BLaER1 treated with 17β-estradiol and CSF1 and Interleukin-3, amounts not matched to agents 10 nM and 100 nM (cell line): ENCODE data around the gene WAS.
"Not testable (repeated sequence)": the region's sequence is repeated elsewhere in the genome, so short reads cannot be mapped to it uniquely, and the experiment has no call there.

Source experiments
- H3K27ac ChIP-seq, 11 experiments: shearing (Covaris generic); formaldehyde crosslinking; 2 replicates each; pipeline ENCODE4 v1.8.1; 2022
- H3K27me3 ChIP-seq, 11 experiments: shearing (Covaris generic); formaldehyde crosslinking; 2 replicates each; pipeline ENCODE4 v1.8.1; 2022
- H3K36me3 ChIP-seq, 11 experiments: shearing (Covaris generic); formaldehyde crosslinking; 2 replicates each; pipeline ENCODE4 v1.8.1; 2022
- H3K4me1 ChIP-seq, 10 experiments: shearing (Covaris generic); formaldehyde crosslinking; 2 replicates each; pipeline ENCODE4 v1.8.1; 2022
- H3K4me2 ChIP-seq, 11 experiments: shearing (Covaris generic); formaldehyde crosslinking; 2 replicates each; pipeline ENCODE4 v1.8.1; 2022
- H3K4me3 ChIP-seq, 10 experiments: shearing (Covaris generic); formaldehyde crosslinking; 2 replicates each; pipeline ENCODE4 v1.8.1; 2022
- H3K9ac ChIP-seq, 11 experiments: shearing (Covaris generic); formaldehyde crosslinking; 2 replicates each; pipeline ENCODE4 v1.8.1; 2022
- H3K9me3 ChIP-seq, 11 experiments: shearing (Covaris generic); formaldehyde crosslinking; replicated peaks in 1 of 11; 2 replicates each; pipeline ENCODE4 v1.8.1; 2022
- H4K20me1 ChIP-seq, 11 experiments: shearing (Covaris generic); formaldehyde crosslinking; 2 replicates each; pipeline ENCODE4 v1.8.1; 2022
- Cebpa-rat ChIP-seq, 11 experiments: shearing (Covaris generic); IDR thresholded peaks; 2 replicates each; pipeline ENCODE4 v1.8.1; 2022

WAS gene

DNA sequence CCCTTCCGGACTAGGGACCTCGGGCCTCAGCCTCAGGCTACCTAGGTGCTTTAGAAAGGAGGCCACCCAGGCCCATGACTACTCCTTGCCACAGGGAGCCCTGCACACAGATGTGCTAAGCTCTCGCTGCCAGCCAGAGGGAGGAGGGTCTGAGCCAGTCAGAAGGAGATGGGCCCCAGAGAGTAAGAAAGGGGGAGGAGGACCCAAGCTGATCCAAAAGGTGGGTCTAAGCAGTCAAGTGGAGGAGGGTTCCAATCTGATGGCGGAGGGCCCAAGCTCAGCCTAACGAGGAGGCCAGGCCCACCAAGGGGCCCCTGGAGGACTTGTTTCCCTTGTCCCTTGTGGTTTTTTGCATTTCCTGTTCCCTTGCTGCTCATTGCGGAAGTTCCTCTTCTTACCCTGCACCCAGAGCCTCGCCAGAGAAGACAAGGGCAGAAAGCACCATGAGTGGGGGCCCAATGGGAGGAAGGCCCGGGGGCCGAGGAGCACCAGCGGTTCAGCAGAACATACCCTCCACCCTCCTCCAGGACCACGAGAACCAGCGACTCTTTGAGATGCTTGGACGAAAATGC is at the start of gene WAS:
Gene WAS (plus strand): TSS at position 389 of the 572 bp plus-strand sequence. CDS start 55 bp downstream, at position 444.
- Histone ChIP-seq H3K4me2 (peak within 1 kb of the TSS; percentile 68 to 89 (median 81)), H3K27me3 (peaks cover 34 to 86% (median 64%) of the 10 kb centered on the region in 11 experiments), H3K4me1 (peaks cover 21 to 88% (median 40%) of the 10 kb centered on the region in 10 experiments), H3K36me3 (peaks cover 13 to 32% (median 30%) of the 10 kb centered on the region in 11 experiments; a peak in 18 of 22 replicates), H3K4me3 (peak within 1 kb of the TSS; percentile 57 to 72 (median 65)), H3K27ac (peak within 1 kb of the TSS; percentile 54 to 87 (median 83); a peak in 21 of 22 replicates), H4K20me1 (peaks cover 0 to 19% (median 4%) of the 10 kb centered on the region in 11 experiments; a peak in 7 of 22 replicates), H3K9me3 (0 out of 22 replicates have a peak, but pooled peaks cover 0 to 11% (median 0%) of the 10 kb centered on the region in 11 experiments), H3K9ac (peak within 1 kb of the TSS; percentile 65 to 82 (median 79))
- TF ChIP-seq Cebpa-rat (IDR thresholded peaks at IDR 0.05): no peak

DNA sequence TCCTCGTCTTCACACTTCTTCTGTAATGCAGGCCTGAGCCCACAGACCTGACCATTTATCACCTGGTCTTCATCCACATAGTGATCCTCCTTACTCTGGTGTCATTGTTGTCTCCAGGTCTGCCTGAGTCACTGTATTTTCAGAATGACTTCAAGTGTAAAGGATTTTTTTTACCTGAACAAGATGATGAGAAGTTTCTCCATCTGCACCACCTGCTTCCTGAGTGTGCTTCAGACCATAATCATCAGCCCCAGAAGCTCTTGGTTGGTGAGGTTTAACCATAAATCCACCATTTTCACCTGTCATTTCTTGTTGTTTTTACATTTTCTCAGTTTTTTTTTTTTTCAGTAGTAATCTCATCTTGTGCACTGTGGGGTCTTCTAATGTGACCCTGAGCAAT is 47.3 kb upstream of the WAS start:
- Histone ChIP-seq H3K4me3 (no peak overlapping the region), H3K9ac (no peak overlapping the region), H3K27me3 (peaks cover 5 to 25% (median 10%) of the 10 kb centered on the region in 11 experiments; a peak in 19 of 22 replicates), H3K9me3 (peaks cover 0 to 9% (median 5%) of the 10 kb centered on the region in 11 experiments; a peak in 7 of 22 replicates), H3K4me2 (no peak overlapping the region), H3K36me3 (no peaks in the 10 kb centered on the region), H4K20me1 (no peaks in the 10 kb centered on the region; a peak in 1 of 22 replicates), H3K4me1 (peaks cover 0 to 11% (median 5%) of the 10 kb centered on the region in 10 experiments; a peak in 7 of 20 replicates), H3K27ac (no peak overlapping the region)
- TF ChIP-seq Cebpa-rat (IDR thresholded peaks at IDR 0.05): no peak

- Histone ChIP-seq H4K20me1 (no peaks in the 10 kb centered on the region; a peak in 1 of 22 replicates), H3K9ac (no peak overlapping the region), H3K27ac (no peak overlapping the region), H3K4me2 (no peak overlapping the region), H3K9me3 (peaks cover 0 to 9% (median 5%) of the 10 kb centered on the region in 11 experiments; a peak in 7 of 22 replicates), H3K36me3 (no peaks in the 10 kb centered on the region), H3K4me1 (peaks cover 0 to 8% (median 3%) of the 10 kb centered on the region in 10 experiments; a peak in 7 of 20 replicates), H3K4me3 (no peak overlapping the region), H3K27me3 (peaks cover 5 to 25% (median 10%) of the 10 kb centered on the region in 11 experiments; a peak in 19 of 22 replicates)
- TF ChIP-seq Cebpa-rat (IDR thresholded peaks at IDR 0.05): no peak
Observed at GRCh38 chrX:48636776-48637175, 46.8 kb upstream of the WAS start.

DNA sequence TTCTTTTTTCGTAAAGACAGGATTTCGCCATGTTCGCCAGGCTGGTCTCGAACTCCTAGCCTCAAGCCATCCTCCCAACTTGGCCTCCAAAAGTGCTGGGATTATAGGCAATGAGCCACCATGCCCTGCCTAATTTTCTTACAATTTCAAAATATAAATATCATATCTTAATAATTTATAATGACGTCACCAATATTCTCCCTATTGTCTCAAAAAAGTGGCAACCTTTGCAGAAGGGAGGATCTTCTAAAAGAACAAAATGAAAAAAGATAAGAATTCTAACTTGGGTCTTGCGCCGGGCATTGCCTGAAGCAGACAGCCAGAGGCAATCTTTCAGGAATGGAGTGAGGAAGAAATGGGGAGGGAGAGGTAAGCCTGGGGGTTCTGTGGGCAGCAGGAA is 37.9 kb upstream of the WAS start:
- Histone ChIP-seq H3K9ac (no peak overlapping the region), H3K27ac (no peak overlapping the region), H3K4me2 (no peak overlapping the region), H4K20me1 (no peaks in the 10 kb centered on the region), H3K27me3 (peaks cover 22 to 65% (median 47%) of the 10 kb centered on the region in 11 experiments), H3K4me1 (no peaks in the 10 kb centered on the region), H3K36me3 (no peaks in the 10 kb centered on the region), H3K4me3 (no peak overlapping the region), H3K9me3 (no peaks in the 10 kb centered on the region)
- no peak for TF ChIP-seq Cebpa-rat (IDR thresholded peaks at IDR 0.05)

- no peak overlapping the region for H3K27ac ChIP-seq
- H3K4me3 ChIP-seq: no peak overlapping the region
Observed at GRCh38 chrX:48648336-48648751, 35.3 kb upstream of the WAS start.

GRCh38 chrX:48649102-48649501 is 34.5 kb upstream of the WAS start:
- H3K4me2 ChIP-seq: no peak overlapping the region
- no peaks in the 10 kb centered on the region for H3K4me1 ChIP-seq
- no peaks in the 10 kb centered on the region for H4K20me1 ChIP-seq
- no peak for TF ChIP-seq Cebpa-rat (IDR thresholded peaks at IDR 0.05)
- H3K9ac ChIP-seq: no peak overlapping the region
- no peaks in the 10 kb centered on the region for H3K36me3 ChIP-seq
- H3K27me3 ChIP-seq: peaks cover 48 to 92% (median 79%) of the 10 kb centered on the region in 11 experiments
- H3K27ac ChIP-seq: no peak overlapping the region
- no peaks in the 10 kb centered on the region for H3K9me3 ChIP-seq
- no peak overlapping the region for H3K4me3 ChIP-seq

More at GRCh38 chrX:48648336-48648751, 35.3 kb upstream of the WAS start:
- Histone ChIP-seq H3K9ac (no peak overlapping the region), H3K9me3 (no peaks in the 10 kb centered on the region), H3K4me1 (no peaks in the 10 kb centered on the region), H3K27me3 (peaks cover 45 to 91% (median 72%) of the 10 kb centered on the region in 11 experiments), H3K36me3 (no peaks in the 10 kb centered on the region), H3K4me2 (no peak overlapping the region), H4K20me1 (no peaks in the 10 kb centered on the region)
- TF ChIP-seq Cebpa-rat (IDR thresholded peaks at IDR 0.05): no peak

- not testable (repeated sequence) for H3K9me3 ChIP-seq, H3K4me3 ChIP-seq, H4K20me1 ChIP-seq, H3K4me1 ChIP-seq, H3K27ac ChIP-seq, H3K9ac ChIP-seq, H3K4me2 ChIP-seq, H3K36me3 ChIP-seq
- H3K27me3 ChIP-seq: peaks cover 42 to 95% (median 79%) of the 10 kb centered on the region in 11 experiments
Observed at GRCh38 chrX:48652055-48652579, 31.5 kb upstream of the WAS start.

- not testable (repeated sequence) for H3K36me3 ChIP-seq, H3K9ac ChIP-seq, H3K4me1 ChIP-seq, H3K27ac ChIP-seq, H4K20me1 ChIP-seq, H3K4me2 ChIP-seq, H3K4me3 ChIP-seq
- peaks cover 42 to 73% (median 65%) of the 10 kb centered on the region in 11 experiments for H3K27me3 ChIP-seq
- peaks cover 0 to 12% (median 2%) of the 10 kb centered on the region in 11 experiments; a peak in 9 of 22 replicates for H3K9me3 ChIP-seq
Observed at GRCh38 chrX:48654746-48655145, 28.9 kb upstream of the WAS start.

GRCh38 chrX:48659686-48660085 is 23.9 kb upstream of the WAS start:
- not testable (repeated sequence) for H3K9ac ChIP-seq, H3K27ac ChIP-seq, H3K4me3 ChIP-seq, H3K4me1 ChIP-seq, H4K20me1 ChIP-seq, H3K36me3 ChIP-seq, H3K4me2 ChIP-seq
- Histone ChIP-seq H3K9me3 (peaks cover 0 to 15% (median 6%) of the 10 kb centered on the region in 11 experiments; a peak in 9 of 22 replicates), H3K27me3 (peaks cover 5 to 27% (median 19%) of the 10 kb centered on the region in 11 experiments)
